Measurements from ENCODE around the gene PPL. TPM values are rescaled to one million over a fixed set of nuclear protein-coding genes. Genes with fewer than 3 reads are reported as not detected.

The PPL gene
- total and polyA plus RNA-seq, 2 of the 8 experiments (the other 6 are each of a cell fraction or from before 2014, with no cell fraction given): 11.3 to 29.5 TPM

GRCh38 chr16:4873091-4873490, 63.9 kb downstream of the PPL start:
- CTCF ChIA-PET (ENCODE audit: partially characterized antibody): interaction anchor here (1.1 to 2.8 kb wide), 2 partner anchors 8 to 83 kb away, joined by 4 to 15 read pairs; no protein-coding TSS in a partner anchor
- Histone ChIP-seq H3K4me1 (replicated peaks in 1 of 4; ENCODE audit: control insufficient read depth in 3 of 4, insufficient read depth in 4 of 4, low read length in 3 of 4) (no peaks in the 10 kb centered on the region), H2BK20ac (ENCODE audit: low read length) (no peak overlapping the region), H3K9ac (replicated peaks in 1 of 4; ENCODE audit: extremely low read depth in 1 of 4, low read depth in 3 of 4, low read length in 3 of 4) (no peak overlapping the region), H4K91ac (replicated peaks; ENCODE audit: insufficient read length, low read length) (no peak overlapping the region), H4K20me1 (replicated peaks in 1 of 2; ENCODE audit: control insufficient read depth in 1 of 2, insufficient read depth in 2 of 2, low read length in 2 of 2) (peaks cover 2 to 9% of the 10 kb centered on the region in 2 experiments), H2BK12ac (ENCODE audit: low read depth, low read length) (no peak overlapping the region), H3K23me2 (ENCODE audit: low read depth, low read length) (no peaks in the 10 kb centered on the region), H2AK5ac (ENCODE audit: low read depth, low read length) (no peak overlapping the region), H3K23ac (ENCODE audit: insufficient read length) (no peak overlapping the region), H3K14ac (ENCODE audit: insufficient read length) (no peak overlapping the region), H3K4me3 (ENCODE audit: extremely low read depth in 1 of 4, insufficient read depth in 2 of 4, low read depth in 3 of 4, low read length in 4 of 4) (no peak overlapping the region), H4K8ac (ENCODE audit: extremely low read depth, insufficient read depth, low read length) (no peak overlapping the region), H4K5ac (ENCODE audit: insufficient read length, low read depth, low read length) (no peak overlapping the region), H3K79me1 (ENCODE audit: low read depth, low read length) (peaks cover 6% of the 10 kb centered on the region; the same call in 1 of the 2 replicates), H3K18ac (ENCODE audit: extremely low read depth, low read length) (no peak overlapping the region), H3K4ac (replicated peaks; ENCODE audit: insufficient read length, low read depth, low read length) (no peak overlapping the region), H2AFZ (ENCODE audit: low read length) (no peak overlapping the region), H3K4me2 (ENCODE audit: insufficient read depth in 1 of 2, low read depth in 2 of 2, low read length in 2 of 2) (no peak overlapping the region), H2BK15ac (ENCODE audit: low read length) (no peak overlapping the region), H3K27me3 (replicated peaks in 1 of 4; ENCODE audit: control insufficient read depth in 3 of 4, extremely low read depth in 1 of 4, insufficient read depth in 3 of 4, low read length in 3 of 4) (no peaks in the 10 kb centered on the region), H2BK120ac (replicated peaks; ENCODE audit: low read depth, low read length) (no peak overlapping the region), H3K36me3 (ENCODE audit: control insufficient read depth in 2 of 4, insufficient read depth in 4 of 4, low read length in 3 of 4) (peaks cover 37 to 81% (median 64%) of the 10 kb centered on the region in 4 experiments), H3K79me2 (ENCODE audit: control insufficient read depth in 1 of 2, insufficient read depth in 2 of 2, low read length in 2 of 2) (peaks cover 0 to 11% of the 10 kb centered on the region in 2 experiments; a peak in 2 of 4 replicates), H2BK5ac (ENCODE audit: low read depth, low read length) (no peak overlapping the region), H3K9me3 (ENCODE audit: insufficient read depth in 2 of 2, low read depth in 1 of 2, low read length in 1 of 2) (no peaks in the 10 kb centered on the region), H3K56ac (replicated peaks; ENCODE audit: insufficient read length, low read depth, low read length) (no peak overlapping the region), H3K27ac (ENCODE audit: low read depth, low read length) (no peak overlapping the region)
- 80% methylated on average over 3 of the region's 3 CpGs; no CpG with 5 or more reads in 1 of the 2 experiments for WGBS, 2 experiments (ENCODE audit: extremely low coverage in 1 of 2, insufficient coverage in 1 of 2, insufficient read length in 1 of 2, insufficient replicate concordance in 2 of 2, low coverage in 1 of 2, low lambda C conversion rate in 2 of 2, missing lambda C conversion rate in 1 of 2)
- POLR2A ChIA-PET (ENCODE audit: partially characterized antibody): interaction anchor here (1.6 to 3.0 kb wide), 2 partner anchors 11 to 18 kb away, joined by 5 to 13 read pairs; no protein-coding TSS in a partner anchor
- DNase-seq (ENCODE audit: low read depth in 1 of 2, low spot score in 2 of 2) (no peak), FAIRE-seq (no peak)
- TF ChIP-seq GABPA (IDR thresholded peaks at IDR 0.05; ENCODE audit: borderline replicate concordance, insufficient read depth, low read length) (no peak), NRF1 (IDR thresholded peaks at IDR 0.05; ENCODE audit: low read depth, low read length) (no peak)

Measured in H1 (cell line).